Aorta (tissue), 5 donors: ENCODE measurements around the gene VAMP3. TPM values are rescaled to one million over a fixed set of nuclear protein-coding genes. Genes with fewer than 3 reads are reported as not detected.

Experiments
- ATAC-seq: fragments of 200-7000 bp; cut with Tn5 transposase; one replicate; pipeline ENCODE4 v1.9.1; 2022; ENCODE audit warnings: moderate library complexity; ENCODE audit not compliant: low FRiP score
- DNase-seq, 2 donors: peaks; one replicate each; pipeline ENCODE4 v3.0.0-alpha.2; 2020
- H3K27ac ChIP-seq, 2 donors: one replicate each; pipeline ENCODE4 v1.5.1; 2013; ENCODE audit warnings: low read length in 2 of 2, mild to moderate bottlenecking in 2 of 2, moderate library complexity in 2 of 2, control low read depth in 1 of 2, inconsistent platforms in 1 of 2, low read depth in 1 of 2
- H3K27me3 ChIP-seq, 2 donors: one replicate each; pipeline ENCODE4 v1.6.1; 2013; ENCODE audit warnings: control low read depth in 1 of 2, low read length in 1 of 2, mild to moderate bottlenecking in 1 of 2, moderate library complexity in 1 of 2; ENCODE audit not compliant: insufficient read depth in 2 of 2, control insufficient read depth in 1 of 2
- H3K36me3 ChIP-seq, 2 donors: one replicate each; pipeline ENCODE4 v1.6.1; 2013; ENCODE audit warnings: control low read depth in 1 of 2, low read length in 1 of 2, mild to moderate bottlenecking in 1 of 2; ENCODE audit not compliant: insufficient read depth in 2 of 2, control insufficient read depth in 1 of 2
- H3K4me1 ChIP-seq, 2 donors: one replicate each; pipeline ENCODE4 v1.6.1; 2013; ENCODE audit warnings: low read length in 2 of 2, control low read depth in 1 of 2, mild to moderate bottlenecking in 1 of 2, moderate library complexity in 1 of 2; ENCODE audit not compliant: insufficient read depth in 2 of 2, control insufficient read depth in 1 of 2
- H3K4me3 ChIP-seq, 2 donors: one replicate each; pipeline ENCODE4 v1.5.1; 2013; ENCODE audit warnings: low read length in 2 of 2, control low read depth in 1 of 2, mild to moderate bottlenecking in 1 of 2
- H3K9me3 ChIP-seq: one replicate; pipeline ENCODE4 v1.6.1; 2013; ENCODE audit warnings: mild to moderate bottlenecking, low read length; ENCODE audit not compliant: control insufficient read depth
- WGBS, 2 donors: extraction: QIAGEN DNeasy Blood & Tissue Kit; methylation state at CpG; one replicate each; pipeline ENCODE4 v1.1.7; 2013; 5-methylcytosine and 5-hydroxymethylcytosine counted together
- intact Hi-C, 2 donors: fragments of 100-400 bp; cut with DNase I; formaldehyde crosslinking; loops; one replicate each; pipeline versions ENCODE4 v1.14.2 to v1.15.0; 2022
- long read RNA-seq, 2 donors: library from polyadenylated mRNA; unstranded; transcript quantifications; one replicate each; pipeline ENCODE4 v2.0.0, GENCODE V29; 2020 to 2021
- polyA plus RNA-seq, 2 donors: library from polyadenylated mRNA; stranded (reverse); fragments of 200-250 nt; gene quantifications; one replicate each; pipeline ENCODE4 v1.2.3, GENCODE V29; 2013
- total RNA-seq, 2 donors: library from RNA; stranded (reverse); fragmentation: NEBNext Ultra II Directional; extraction: Animal tissue kit (Norgen Biotek cat#: 25700); gene quantifications; one replicate each; pipeline ENCODE4 v1.2.1, GENCODE V29; 2021
- donor health status: healthy with polysubstance abuse.
- donor health status: Bipolar disorder and iron deficiency.
- donor health status: DM: no; HTN: no; CAD: no.
- donor health status: DM: no; HTN: no; CAD: no.
- donor health status: DM: yes; HTN: yes; CAD: no.

VAMP3 gene
- total RNA-seq (100 to 1,000 TPM; 107 to 112 TPM), polyA plus RNA-seq (100 to 1,000 TPM in 1 of 2 donors, 10 to 100 TPM in 1; 95.8 to 141 TPM)
- long read RNA-seq, donor 1, transcript VAMP3-201 (5 exons, 2,205 nt): major isoform, 265 of 299 reads
- long read RNA-seq, donor 1, partial matches to known transcripts: 25 of 299 reads
- long read RNA-seq, donor 1, other reads (novel, unspliced or antisense): 8 of 299 reads
- long read RNA-seq, donor 2, transcript VAMP3-201 (5 exons, 2,205 nt): major isoform, 66 of 88 reads
- long read RNA-seq, donor 2, partial matches to known transcripts: 15 of 88 reads
- long read RNA-seq, donor 2, other reads (novel, unspliced or antisense): 3 of 88 reads

GRCh38 chr1:7770997-7771822, at the start of gene VAMP3:
VAMP3 (plus strand) TSS chr1:7771296; CDS start chr1:7771384, 88 bp downstream.
- WGBS, 2 donors: 0 to 1% methylated on average over 67 to 97 of the region's 97 CpGs
- peak; percentile 93 to 97 for DNase-seq

GRCh38 chr1:7721940-7722669, 49.0 kb upstream of the VAMP3 start:
- WGBS, 2 donors: 50 to 54% methylated on average over 5 of the region's 5 CpGs
- Histone ChIP-seq H3K27ac (no peak overlapping the region), H3K36me3 (no peaks in the 10 kb centered on the region), H3K4me3 (no peak overlapping the region), H3K4me1 (peaks cover 0 to 2% of the 10 kb centered on the region in 2 donors), H3K27me3 (no peaks in the 10 kb centered on the region), H3K9me3 (no peaks in the 10 kb centered on the region)
- DNase-seq: no peak
- no peak for ATAC-seq
- intact Hi-C loops: no loop called here

More at GRCh38 chr1:7770997-7771822, at the start of gene VAMP3:
- ATAC-seq: peak; percentile 99
- Histone ChIP-seq H3K4me1 (no peaks in the 10 kb centered on the region), H3K27me3 (no peaks in the 10 kb centered on the region), H3K4me3 (peak within 1 kb of the TSS; percentile 81 to 83), H3K36me3 (no peaks in the 10 kb centered on the region), H3K27ac (peak within 1 kb of the TSS; percentile 32 to 71), H3K9me3 (no peaks in the 10 kb centered on the region)
- intact Hi-C loops: no loop called here

GRCh38 chr1:7722670-7723012, 48.5 kb upstream of the VAMP3 start:
- no peak for ATAC-seq
- WGBS, 2 donors: 66 to 76% methylated on average over 2 of the region's 2 CpGs
- Histone ChIP-seq H3K27me3 (no peaks in the 10 kb centered on the region), H3K27ac (no peak overlapping the region), H3K4me1 (peaks cover 0 to 2% of the 10 kb centered on the region in 2 donors), H3K9me3 (no peaks in the 10 kb centered on the region), H3K4me3 (no peak overlapping the region), H3K36me3 (no peaks in the 10 kb centered on the region)
- no peak for DNase-seq
- intact Hi-C loops: no loop called here

- 21 to 22% methylated on average over 7 of the region's 7 CpGs for WGBS, 2 donors
- H3K36me3 ChIP-seq: no peaks in the 10 kb centered on the region
- H3K9me3 ChIP-seq: no peaks in the 10 kb centered on the region
- no peak overlapping the region for H3K4me3 ChIP-seq
- no peaks in the 10 kb centered on the region for H3K27me3 ChIP-seq
- ATAC-seq (no peak), DNase-seq (no peak)
- H3K4me1 ChIP-seq: no peaks in the 10 kb centered on the region
- intact Hi-C loops: no loop called here
- H3K27ac ChIP-seq: no peak overlapping the region
Measured at GRCh38 chr1:7726623-7727022, 44.5 kb upstream of the VAMP3 start.

- DNase-seq (no peak), ATAC-seq (no peak)
- Histone ChIP-seq H3K4me3 (no peak overlapping the region), H3K4me1 (no peaks in the 10 kb centered on the region), H3K27me3 (no peaks in the 10 kb centered on the region), H3K36me3 (no peaks in the 10 kb centered on the region), H3K27ac (no peak overlapping the region), H3K9me3 (no peaks in the 10 kb centered on the region)
- 56 to 65% methylated on average over 14 of the region's 14 CpGs for WGBS, 2 donors
- intact Hi-C loops: no loop called here
Measured at GRCh38 chr1:7727809-7728471, 43.2 kb upstream of the VAMP3 start.

- Histone ChIP-seq H3K4me1 (no peaks in the 10 kb centered on the region), H3K9me3 (no peaks in the 10 kb centered on the region), H3K27me3 (no peaks in the 10 kb centered on the region), H3K36me3 (no peaks in the 10 kb centered on the region), H3K27ac (no peak overlapping the region), H3K4me3 (no peak overlapping the region)
- ATAC-seq (no peak), DNase-seq (no peak)
- intact Hi-C loops: no loop called here
- 98% methylated on average over 5 of the region's 5 CpGs for WGBS, 2 donors
Measured at GRCh38 chr1:7729761-7730160, 41.3 kb upstream of the VAMP3 start.

- intact Hi-C loops: no loop called here
- H3K9me3 ChIP-seq: no peaks in the 10 kb centered on the region
- no peaks in the 10 kb centered on the region for H3K4me1 ChIP-seq
- no peaks in the 10 kb centered on the region for H3K36me3 ChIP-seq
- H3K27ac ChIP-seq: no peak overlapping the region
- no peaks in the 10 kb centered on the region for H3K27me3 ChIP-seq
- no peak for ATAC-seq
- no peak for DNase-seq
- WGBS, 2 donors: 93 to 94% methylated on average over 19 of the region's 19 CpGs
- H3K4me3 ChIP-seq: no peak overlapping the region
Measured at GRCh38 chr1:7732331-7732730, 38.8 kb upstream of the VAMP3 start.

GRCh38 chr1:7733276-7733675, 37.8 kb upstream of the VAMP3 start:
- intact Hi-C loops: no loop called here
- H3K27me3 ChIP-seq: no peaks in the 10 kb centered on the region
- DNase-seq (no peak), ATAC-seq (no peak)
- no peaks in the 10 kb centered on the region for H3K4me1 ChIP-seq
- no peak overlapping the region for H3K27ac ChIP-seq
- no peaks in the 10 kb centered on the region for H3K36me3 ChIP-seq
- H3K9me3 ChIP-seq: no peaks in the 10 kb centered on the region
- 73 to 80% methylated on average over 2 of the region's 2 CpGs for WGBS, 2 donors
- no peak overlapping the region for H3K4me3 ChIP-seq
